ENCODE results near the gene NRP2. TPM values are rescaled to one million over a fixed set of nuclear protein-coding genes. Genes with fewer than 3 reads are reported as not detected.

The NRP2 gene
- total and polyA plus RNA-seq, 2 of the 13 experiments (the other 11 are each of a cell fraction or from before 2014, with no cell fraction given), result 0.65 to 1.4 TPM

GRCh38 chr2:205694256-205694655 lies 12.0 kb downstream of the NRP2 start:
- peaks cover under 1% of the 10 kb centered on the region; the same call in 1 of the 2 replicates for H3K4me1 ChIP-seq (ENCODE audit: insufficient read depth, low read length)
- BruUV-seq (replicated peaks), result no TSS peak
- WGBS (ENCODE audit: low lambda C conversion rate), result 17% methylated on average over 2 of the region's 2 CpGs
- FAIRE-seq (no peak), ATAC-seq (no peak), DNase-seq (ENCODE audit: low spot score) (no peak)
- intact Hi-C loops (cut with micrococcal nuclease; ENCODE audit: unreplicated experiment), result no loop called here
- H2AFZ ChIP-seq (ENCODE audit: low read length), result no peak overlapping the region
- in situ Hi-C loops (cut with HindIII; ENCODE audit: extremely low pct_ligation_motif_present, low pct_unique_long_range_greater_than_20kb), result no loop called here
- CTCF ChIA-PET (ENCODE audit: low intra/inter-chr PET ratio, low total read pairs), result no interaction called here
- H4K20me1 ChIP-seq (ENCODE audit: insufficient read depth, low read length), result no peaks in the 10 kb centered on the region
- TF ChIP-seq SSRP1 (CRISPR knock-in tag; IDR thresholded peaks at IDR 0.05) (no peak), MTA3 (CRISPR knock-in tag; IDR thresholded peaks at IDR 0.05) (no peak), ZNF652 (CRISPR knock-in tag; IDR thresholded peaks at IDR 0.05; ENCODE audit: borderline replicate concordance, low read depth) (no peak)
- TF ChIP-seq, protein P1, sequence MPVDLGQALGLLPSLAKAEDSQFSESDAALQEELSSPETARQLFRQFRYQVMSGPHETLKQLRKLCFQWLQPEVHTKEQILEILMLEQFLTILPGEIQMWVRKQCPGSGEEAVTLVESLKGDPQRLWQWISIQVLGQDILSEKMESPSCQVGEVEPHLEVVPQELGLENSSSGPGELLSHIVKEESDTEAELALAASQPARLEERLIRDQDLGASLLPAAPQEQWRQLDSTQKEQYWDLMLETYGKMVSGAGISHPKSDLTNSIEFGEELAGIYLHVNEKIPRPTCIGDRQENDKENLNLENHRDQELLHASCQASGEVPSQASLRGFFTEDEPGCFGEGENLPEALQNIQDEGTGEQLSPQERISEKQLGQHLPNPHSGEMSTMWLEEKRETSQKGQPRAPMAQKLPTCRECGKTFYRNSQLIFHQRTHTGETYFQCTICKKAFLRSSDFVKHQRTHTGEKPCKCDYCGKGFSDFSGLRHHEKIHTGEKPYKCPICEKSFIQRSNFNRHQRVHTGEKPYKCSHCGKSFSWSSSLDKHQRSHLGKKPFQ (CRISPR knock-in tag; IDR thresholded peaks at IDR 0.05; ENCODE audit: insufficient replicate concordance), result no peak
- TF ChIP-seq, protein P2, sequence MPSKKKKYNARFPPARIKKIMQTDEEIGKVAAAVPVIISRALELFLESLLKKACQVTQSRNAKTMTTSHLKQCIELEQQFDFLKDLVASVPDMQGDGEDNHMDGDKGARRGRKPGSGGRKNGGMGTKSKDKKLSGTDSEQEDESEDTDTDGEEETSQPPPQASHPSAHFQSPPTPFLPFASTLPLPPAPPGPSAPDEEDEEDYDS (CRISPR knock-in tag; IDR thresholded peaks at IDR 0.05), result no peak
- POLR2A ChIA-PET, result no interaction called here
- no peak overlapping the region for H3K27ac ChIP-seq (ENCODE audit: extremely low read length, insufficient read depth, low read length)
- H3K4me2 ChIP-seq (ENCODE audit: low read depth, low read length), result no peak overlapping the region
- no peak overlapping the region for H3K4me3 ChIP-seq (replicated peaks in 1 of 3; ENCODE audit: insufficient read depth in 1 of 3, low read depth in 2 of 3, low read length in 3 of 3)
- H3K9me3 ChIP-seq (ENCODE audit: low read length), result no peaks in the 10 kb centered on the region
- H3K9ac ChIP-seq (ENCODE audit: insufficient read depth, low read depth, low read length), result no peak overlapping the region
- no peaks in the 10 kb centered on the region; a peak in 1 of 5 replicates for H3K27me3 ChIP-seq (ENCODE audit: control insufficient read depth in 1 of 2, insufficient read depth in 2 of 2, low read length in 2 of 2)
- H3K79me2 ChIP-seq (ENCODE audit: insufficient read depth, low read length), result no peaks in the 10 kb centered on the region
- no peaks in the 10 kb centered on the region for H3K36me3 ChIP-seq (replicated peaks in 1 of 2; ENCODE audit: control insufficient read depth in 1 of 2, insufficient read depth in 2 of 2, low read length in 2 of 2)

DNA sequence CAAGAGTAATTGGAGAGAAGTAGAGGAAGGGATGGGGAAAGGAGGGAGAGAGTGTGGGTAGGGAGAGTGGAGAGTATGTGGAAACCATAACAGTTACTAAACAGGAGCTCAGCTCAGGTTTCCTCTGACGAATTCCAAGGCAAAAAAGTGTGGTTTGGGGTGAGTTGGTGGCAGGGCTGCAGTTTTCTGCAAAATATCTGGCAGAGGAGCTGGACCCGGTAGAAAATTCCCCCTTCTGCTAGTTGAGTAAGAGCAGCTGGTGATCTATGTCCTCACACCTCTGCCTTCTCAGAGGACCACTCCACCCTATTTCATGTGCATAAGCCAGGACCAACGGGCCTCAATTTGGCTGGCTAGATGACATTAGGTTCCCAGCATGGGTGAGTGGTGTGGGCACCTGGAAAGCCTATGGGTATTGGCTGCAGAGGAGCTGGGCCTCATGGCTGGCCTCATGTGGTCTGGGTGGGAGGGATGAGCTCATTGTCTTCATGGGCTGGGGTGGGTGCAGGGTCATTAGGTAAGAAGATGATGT lies 13.2 kb downstream of the NRP2 start:
- Histone ChIP-seq H4K20me1 (ENCODE audit: insufficient read depth, low read length) (no peaks in the 10 kb centered on the region), H3K27ac (ENCODE audit: extremely low read length, insufficient read depth, low read length) (no peak overlapping the region), H3K4me2 (ENCODE audit: low read depth, low read length) (no peak overlapping the region), H3K79me2 (ENCODE audit: insufficient read depth, low read length) (no peaks in the 10 kb centered on the region), H3K9ac (ENCODE audit: insufficient read depth, low read depth, low read length) (no peak overlapping the region), H3K4me3 (replicated peaks in 1 of 3; ENCODE audit: insufficient read depth in 1 of 3, low read depth in 2 of 3, low read length in 3 of 3) (no peak overlapping the region), H3K27me3 (ENCODE audit: control insufficient read depth in 1 of 2, insufficient read depth in 2 of 2, low read length in 2 of 2) (no peaks in the 10 kb centered on the region), H3K4me1 (ENCODE audit: insufficient read depth, low read length) (peaks cover 13% of the 10 kb centered on the region), H3K9me3 (ENCODE audit: low read length) (no peaks in the 10 kb centered on the region), H3K36me3 (replicated peaks in 1 of 2; ENCODE audit: control insufficient read depth in 1 of 2, insufficient read depth in 2 of 2, low read length in 2 of 2) (no peaks in the 10 kb centered on the region), H2AFZ (ENCODE audit: low read length) (no peak overlapping the region)
- 17% methylated on average over 3 of the region's 3 CpGs for WGBS (ENCODE audit: low lambda C conversion rate)
- BruUV-seq (replicated peaks), result no TSS peak
- in situ Hi-C loops (cut with HindIII; ENCODE audit: extremely low pct_ligation_motif_present, low pct_unique_long_range_greater_than_20kb) (no loop called here), intact Hi-C loops (cut with micrococcal nuclease; ENCODE audit: unreplicated experiment) (loop anchor here (5.0 kb wide), 1 partner anchor 1368 kb away; no protein-coding TSS in a partner anchor)
- FAIRE-seq (no peak), ATAC-seq (no peak), DNase-seq (ENCODE audit: low spot score) (no peak)
- ChIA-PET POLR2A (no interaction called here), CTCF (ENCODE audit: low intra/inter-chr PET ratio, low total read pairs) (interaction anchor here (1.3 kb wide), 1 partner anchor 1370 kb away, joined by 4 read pairs; no protein-coding TSS in a partner anchor)
- TF ChIP-seq ZNF317 (CRISPR knock-in tag; IDR thresholded peaks at IDR 0.05), result no peak
- TF ChIP-seq ZNF841 (CRISPR knock-in tag; IDR thresholded peaks at IDR 0.05; ENCODE audit: borderline replicate concordance), result no peak
- TF ChIP-seq DPF2 (CRISPR knock-in tag; IDR thresholded peaks at IDR 0.05; ENCODE audit: borderline replicate concordance, low read depth), result no peak
- TF ChIP-seq, protein P3, sequence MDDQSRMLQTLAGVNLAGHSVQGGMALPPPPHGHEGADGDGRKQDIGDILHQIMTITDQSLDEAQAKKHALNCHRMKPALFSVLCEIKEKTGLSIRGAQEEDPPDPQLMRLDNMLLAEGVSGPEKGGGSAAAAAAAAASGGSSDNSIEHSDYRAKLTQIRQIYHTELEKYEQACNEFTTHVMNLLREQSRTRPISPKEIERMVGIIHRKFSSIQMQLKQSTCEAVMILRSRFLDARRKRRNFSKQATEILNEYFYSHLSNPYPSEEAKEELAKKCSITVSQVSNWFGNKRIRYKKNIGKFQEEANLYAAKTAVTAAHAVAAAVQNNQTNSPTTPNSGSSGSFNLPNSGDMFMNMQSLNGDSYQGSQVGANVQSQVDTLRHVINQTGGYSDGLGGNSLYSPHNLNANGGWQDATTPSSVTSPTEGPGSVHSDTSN (CRISPR knock-in tag; IDR thresholded peaks at IDR 0.05; ENCODE audit: borderline replicate concordance), result no peak
- TF ChIP-seq ZNF557 (CRISPR knock-in tag; IDR thresholded peaks at IDR 0.05), result no peak
- TF ChIP-seq RAD21 (CRISPR knock-in tag; IDR thresholded peaks at IDR 0.05), result no peak
- TF ChIP-seq KLF9 (CRISPR knock-in tag; IDR thresholded peaks at IDR 0.05; ENCODE audit: low read depth), result no peak
- TF ChIP-seq XBP1 (CRISPR knock-in tag; IDR thresholded peaks at IDR 0.05), result no peak
